ENCODE measurements around the gene KCTD7.
A peak's percentile ranks its signal among the peaks of the same experiment; 100 is the strongest.
"Not testable (repeated sequence)": the region's sequence is repeated elsewhere in the genome, so short reads cannot be mapped to it uniquely, and the experiment has no call there.

The KCTD7 gene

GRCh38 chr7:66679633-66680244 lies 51.1 kb downstream of the KCTD7 start:
- no peak for FAIRE-seq
- no peak for TF ChIP-seq POLR2A (IDR thresholded peaks at IDR 0.05; ENCODE audit: low read depth, low read length)
- no peak for DNase-seq (ENCODE audit: insufficient read length, low spot score)

GRCh38 chr7:66681491-66682349 lies 53.0 kb downstream of the KCTD7 start:
- FAIRE-seq (no peak), DNase-seq (ENCODE audit: insufficient read length, low spot score) (peak; percentile 83)
- peak; percentile 96 for TF ChIP-seq POLR2A (IDR thresholded peaks at IDR 0.05; ENCODE audit: low read depth, low read length)

GRCh38 chr7:66682350-66683093 lies 53.8 kb downstream of the KCTD7 start:
- TF ChIP-seq POLR2A (IDR thresholded peaks at IDR 0.05; ENCODE audit: low read depth, low read length), result no peak
- FAIRE-seq (no peak), DNase-seq (ENCODE audit: insufficient read length, low spot score) (peak; percentile 25)

GRCh38 chr7:66683094-66683769 lies 54.6 kb downstream of the KCTD7 start:
- FAIRE-seq, result not testable (repeated sequence)

GRCh38 chr7:66683770-66684123 lies 55.1 kb downstream of the KCTD7 start:
- FAIRE-seq (no peak), DNase-seq (ENCODE audit: insufficient read length, low spot score) (no peak)
- TF ChIP-seq POLR2A (IDR thresholded peaks at IDR 0.05; ENCODE audit: low read depth, low read length), result no peak

More at GRCh38 chr7:66683094-66683769, 54.6 kb downstream of the KCTD7 start:
- not testable (repeated sequence) for DNase-seq (ENCODE audit: insufficient read length, low spot score)

GRCh38 chr7:66685663-66686062 lies 57.0 kb downstream of the KCTD7 start:
- DNase-seq (ENCODE audit: insufficient read length, low spot score); FAIRE-seq: not testable (repeated sequence)

GRCh38 chr7:66687186-66687585 lies 58.5 kb downstream of the KCTD7 start:
- no peak for TF ChIP-seq POLR2A (IDR thresholded peaks at IDR 0.05; ENCODE audit: low read depth, low read length)

GRCh38 chr7:66687672-66688071 lies 59.0 kb downstream of the KCTD7 start:
- FAIRE-seq; DNase-seq (ENCODE audit: insufficient read length, low spot score): not testable (repeated sequence)

More at GRCh38 chr7:66687186-66687585, 58.5 kb downstream of the KCTD7 start:
- FAIRE-seq, result no peak
- DNase-seq (ENCODE audit: insufficient read length, low spot score), result no peak

- FAIRE-seq (no peak), DNase-seq (ENCODE audit: insufficient read length, low spot score) (no peak)
- no peak for TF ChIP-seq POLR2A (IDR thresholded peaks at IDR 0.05; ENCODE audit: low read depth, low read length)
Measured at GRCh38 chr7:66689081-66689480, 60.4 kb downstream of the KCTD7 start.

GRCh38 chr7:66693331-66693730 lies 64.7 kb downstream of the KCTD7 start:
- DNase-seq (ENCODE audit: insufficient read length, low spot score) (no peak), FAIRE-seq (no peak)
- TF ChIP-seq POLR2A (IDR thresholded peaks at IDR 0.05; ENCODE audit: low read depth, low read length), result no peak
